ENCODE data around the gene RASSF1.
"Not testable (repeated sequence)": the region's sequence is repeated elsewhere in the genome, so short reads cannot be mapped to it uniquely, and the experiment has no call there.

Gene RASSF1

GRCh38 chr3:50318615-50319014 lies 22.0 kb downstream of the RASSF1 start:
- H3K27ac ChIP-seq, result no peak overlapping the region
- TF ChIP-seq CTCF (conservative IDR thresholded peaks at IDR 0.05), result no peak

- TF ChIP-seq CTCF (conservative IDR thresholded peaks at IDR 0.05), result no peak
- TF ChIP-seq ZFX (IDR thresholded peaks at IDR 0.05), result no peak
- no peak overlapping the region for H3K27ac ChIP-seq
Measured at GRCh38 chr3:50318163-50318562, 22.5 kb downstream of the RASSF1 start.

GRCh38 chr3:50317300-50317699 lies 23.3 kb downstream of the RASSF1 start:
- TF ChIP-seq ZFX (IDR thresholded peaks at IDR 0.05) (no peak), CTCF (conservative IDR thresholded peaks at IDR 0.05) (no peak)
- no peak overlapping the region for H3K27ac ChIP-seq

GRCh38 chr3:50316657-50317242 lies 23.9 kb downstream of the RASSF1 start:
- H3K27ac ChIP-seq, result no peak overlapping the region
- TF ChIP-seq ZFX (IDR thresholded peaks at IDR 0.05) (no peak), CTCF (conservative IDR thresholded peaks at IDR 0.05) (no peak)

- H3K27ac ChIP-seq, result no peak overlapping the region
Measured at GRCh38 chr3:50314816-50315215, 25.8 kb downstream of the RASSF1 start.

GRCh38 chr3:50314342-50314741 lies 26.3 kb downstream of the RASSF1 start:
- TF ChIP-seq CTCF (conservative IDR thresholded peaks at IDR 0.05) (no peak), ZFX (IDR thresholded peaks at IDR 0.05) (no peak)
- peak overlapping the region; percentile 1; the same call in 1 of the 2 replicates for H3K27ac ChIP-seq

More at GRCh38 chr3:50314816-50315215, 25.8 kb downstream of the RASSF1 start:
- TF ChIP-seq CTCF (conservative IDR thresholded peaks at IDR 0.05) (no peak), ZFX (IDR thresholded peaks at IDR 0.05) (no peak)

- H3K27ac ChIP-seq, result not testable (repeated sequence)
Measured at GRCh38 chr3:50312041-50312440, 28.6 kb downstream of the RASSF1 start.

GRCh38 chr3:50304601-50305000 lies 36.0 kb downstream of the RASSF1 start:
- TF ChIP-seq ZFX (IDR thresholded peaks at IDR 0.05) (no peak), CTCF (conservative IDR thresholded peaks at IDR 0.05) (no peak)

More at GRCh38 chr3:50304601-50305000, 36.0 kb downstream of the RASSF1 start:
- no peak overlapping the region for H3K27ac ChIP-seq
